Superior temporal gyrus (tissue), 1 donor: Measurements from ENCODE around the gene CERCAM.
"Not testable (repeated sequence)": the region's sequence is repeated elsewhere in the genome, so short reads cannot be mapped to it uniquely, and the experiment has no call there.

Experiments
- DNase-seq: peaks from one replicate; pipeline ENCODE4 v3.0.0-alpha.2; 2016; ENCODE audit errors: extremely low spot score

Gene CERCAM

DNA sequence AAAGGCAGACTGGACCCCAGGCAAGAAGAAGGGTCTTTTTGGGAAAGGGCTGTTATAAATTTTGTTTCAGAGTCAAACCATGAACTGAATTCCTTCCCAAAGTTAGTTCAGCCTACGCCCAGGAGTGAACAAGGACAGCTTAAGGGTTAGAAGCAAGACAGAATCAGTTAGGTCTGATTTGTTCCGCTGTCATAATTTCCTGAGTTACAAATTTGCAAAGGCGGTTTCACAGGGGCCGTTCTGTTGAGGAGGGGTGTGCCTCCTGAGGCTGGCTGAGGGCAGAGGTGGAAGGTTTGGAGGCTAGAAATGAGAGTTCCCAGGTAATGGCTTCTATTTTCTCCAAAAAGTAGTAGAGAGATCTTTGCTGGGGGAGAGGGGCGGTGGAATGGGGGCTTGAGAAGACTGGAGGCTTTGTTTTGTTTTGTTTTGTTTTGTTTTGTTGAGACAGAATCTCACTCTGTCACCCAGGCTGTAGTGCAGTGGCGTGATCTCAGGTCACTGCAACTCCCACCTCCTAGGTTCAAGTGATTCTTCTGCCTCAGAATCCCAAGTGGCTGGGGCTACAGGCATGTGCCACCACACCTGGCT is 4.1 kb upstream of the CERCAM start:
- no peak for DNase-seq

DNA sequence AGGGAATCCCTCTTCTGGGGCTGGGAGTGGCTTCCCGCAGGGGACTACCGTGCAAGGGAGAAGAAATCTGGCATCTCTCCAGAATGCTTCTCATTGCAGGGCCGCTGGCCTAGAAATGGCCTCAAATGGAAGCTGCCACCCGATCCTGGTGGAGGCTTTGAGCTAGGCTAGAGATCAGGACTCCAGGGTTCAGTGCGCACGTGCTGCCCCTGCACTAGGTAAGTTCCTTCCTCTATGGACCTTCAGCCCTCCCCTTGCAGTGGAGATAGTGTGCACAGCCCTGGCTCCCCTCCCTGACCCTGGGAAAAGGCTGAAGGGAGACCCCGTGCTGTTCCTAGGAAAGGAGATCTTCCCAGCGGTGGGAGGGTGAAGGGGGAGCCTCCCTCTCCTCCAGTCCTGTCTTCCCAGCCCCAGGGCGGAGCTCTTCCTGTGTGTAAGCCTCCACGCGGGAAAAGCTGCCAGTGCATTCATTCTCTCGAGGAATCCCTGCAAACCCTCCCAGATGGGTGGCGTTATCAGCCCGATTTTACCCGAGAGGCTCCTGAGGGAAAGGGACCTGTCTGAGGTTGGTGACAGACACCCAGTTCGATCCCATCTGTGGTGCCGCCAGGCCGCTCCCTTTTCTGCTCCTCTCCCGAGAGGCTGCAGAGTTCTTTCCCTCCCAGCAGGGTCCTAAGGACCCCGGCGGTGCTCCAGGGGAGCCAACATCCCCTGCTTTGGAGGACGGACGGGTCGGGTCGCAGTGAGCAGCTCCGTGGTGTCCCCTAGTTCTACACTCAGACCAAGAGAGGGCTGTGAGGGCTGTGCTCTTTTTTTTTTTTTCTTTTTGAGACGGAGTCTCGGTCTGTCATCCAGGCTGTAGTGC is 1.4 kb upstream of the CERCAM start:
- DNase-seq: peak; percentile 71

DNA sequence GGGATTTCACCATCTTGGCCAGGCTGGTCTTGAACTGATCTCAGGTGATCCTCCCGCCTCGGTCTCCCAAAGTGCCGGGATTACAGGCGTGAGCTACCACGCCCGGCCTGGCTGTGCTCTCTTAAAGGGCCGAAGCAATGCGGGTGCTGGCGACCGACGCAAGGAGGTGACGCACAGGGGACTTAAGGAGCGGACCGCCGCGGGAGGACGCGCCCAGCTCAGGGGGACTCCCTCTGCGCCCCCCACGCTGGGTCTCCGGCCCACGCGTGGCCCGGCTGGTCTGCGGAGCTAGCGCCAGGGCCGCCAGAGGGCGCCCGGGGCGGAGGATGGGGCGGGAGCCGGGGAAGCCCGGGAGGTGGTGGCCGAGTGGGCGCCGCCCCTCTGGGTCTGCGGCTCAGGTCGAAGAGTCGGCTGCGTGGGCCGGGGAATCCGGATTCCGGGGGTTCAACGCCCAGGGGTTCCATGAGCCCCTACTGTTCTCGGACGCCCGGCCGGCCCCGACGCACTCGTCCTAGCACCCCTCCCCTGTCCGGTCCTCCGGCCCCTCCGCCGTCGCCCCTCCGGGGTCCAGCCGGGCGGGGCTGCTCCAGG is 502 bp upstream of the CERCAM start:
- peak; percentile 75 for DNase-seq

DNA sequence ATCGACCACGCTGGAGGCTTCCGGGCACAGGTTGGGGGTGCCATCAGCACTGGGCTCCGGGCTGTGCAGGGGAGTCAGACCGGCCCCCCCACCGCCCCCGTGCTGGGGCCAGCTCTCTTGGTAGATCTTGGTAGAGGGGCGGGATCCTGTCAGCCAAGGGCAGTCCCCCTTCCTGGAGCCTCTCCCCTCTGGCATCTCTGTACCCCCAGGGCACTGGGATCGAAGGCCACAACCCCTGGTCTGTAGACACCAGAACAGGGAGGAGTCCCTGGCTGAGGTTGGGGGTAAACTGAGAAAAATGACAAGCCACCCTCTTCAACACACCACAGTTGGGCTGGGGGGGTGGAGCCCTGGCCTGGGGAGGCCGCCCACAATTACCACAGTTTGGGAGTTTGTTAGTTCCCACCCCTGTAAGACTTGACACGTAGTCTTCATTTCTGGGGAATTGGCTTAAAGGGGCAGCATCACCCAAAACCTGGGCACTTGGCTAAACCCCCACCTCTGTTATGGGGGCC is 882 bp downstream of the CERCAM start:
- no peak for DNase-seq

DNA sequence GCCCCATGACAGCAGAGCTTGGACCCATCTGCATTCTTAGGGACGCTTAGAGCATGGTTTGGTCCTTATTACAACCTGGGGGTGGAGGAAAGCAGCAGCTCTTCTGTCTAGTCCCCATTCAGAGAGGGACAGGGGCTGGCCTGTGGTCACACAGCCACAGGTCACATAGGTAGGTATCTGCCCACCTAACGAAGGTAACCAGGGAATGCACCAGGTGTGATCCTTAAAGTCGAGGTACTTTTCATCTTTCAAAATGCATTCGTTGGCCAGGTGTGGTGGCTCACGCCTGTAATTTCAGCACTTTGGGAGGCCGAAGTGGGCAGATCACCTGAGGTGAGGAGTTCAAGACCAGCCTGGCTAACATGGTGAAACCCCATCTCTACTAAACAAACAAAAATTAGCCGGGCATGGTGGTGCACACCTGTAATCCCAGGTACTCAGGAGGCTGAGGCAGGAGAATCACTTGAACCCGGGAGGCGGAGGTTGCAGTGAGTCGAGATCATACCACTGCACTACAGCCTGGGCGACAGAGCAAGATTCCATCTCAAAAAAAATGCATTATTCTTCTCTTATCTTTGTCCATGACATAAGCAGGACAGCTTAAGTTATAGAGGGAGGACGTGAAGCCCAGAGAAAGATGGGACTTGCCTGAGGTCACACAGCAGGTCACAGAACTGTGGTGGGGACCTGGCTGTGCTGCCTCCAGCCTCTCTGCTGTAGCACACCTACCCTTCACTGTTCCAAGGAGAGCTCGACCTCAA is 1.5 kb downstream of the CERCAM start:
- DNase-seq: not testable (repeated sequence)

DNA sequence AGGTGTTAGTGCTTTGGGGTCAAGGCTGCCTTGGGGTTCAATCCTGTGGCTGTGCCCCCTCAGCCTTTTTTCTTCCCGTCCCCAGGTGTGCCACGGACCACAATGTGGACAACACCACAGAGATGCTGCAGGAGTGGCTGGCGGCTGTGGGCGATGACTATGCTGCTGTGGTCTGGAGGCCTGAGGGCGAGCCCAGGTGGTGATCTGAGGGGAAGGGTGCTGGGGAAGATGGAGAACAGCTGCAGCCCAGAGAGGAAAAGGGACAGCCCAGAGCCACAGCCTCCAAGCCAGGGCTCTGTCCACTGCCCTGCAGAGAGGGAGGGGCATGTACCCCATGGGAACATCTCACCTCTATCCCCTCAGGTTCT is 2.1 kb downstream of the CERCAM start:
- DNase-seq: no peak

DNA sequence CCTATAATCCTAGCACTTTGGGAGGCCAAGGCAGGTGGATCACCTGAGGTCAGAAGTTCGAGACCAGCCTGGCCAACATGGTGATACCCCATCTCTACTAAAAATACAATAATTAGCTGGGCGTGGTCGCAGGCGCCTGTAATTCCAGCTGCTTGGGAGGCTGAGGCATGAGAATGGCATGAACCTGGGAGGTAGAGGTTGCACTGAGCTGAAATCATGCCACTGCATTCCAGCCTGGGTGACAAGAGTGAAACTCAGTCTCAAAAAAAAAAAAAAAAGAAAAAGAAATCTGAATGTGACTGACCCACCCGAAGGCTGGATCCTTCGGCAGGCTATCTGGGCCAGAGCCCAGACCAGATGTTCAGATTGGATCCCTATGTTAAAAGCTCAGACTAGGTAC is 2.7 kb downstream of the CERCAM start:
- DNase-seq: not testable (repeated sequence)

DNA sequence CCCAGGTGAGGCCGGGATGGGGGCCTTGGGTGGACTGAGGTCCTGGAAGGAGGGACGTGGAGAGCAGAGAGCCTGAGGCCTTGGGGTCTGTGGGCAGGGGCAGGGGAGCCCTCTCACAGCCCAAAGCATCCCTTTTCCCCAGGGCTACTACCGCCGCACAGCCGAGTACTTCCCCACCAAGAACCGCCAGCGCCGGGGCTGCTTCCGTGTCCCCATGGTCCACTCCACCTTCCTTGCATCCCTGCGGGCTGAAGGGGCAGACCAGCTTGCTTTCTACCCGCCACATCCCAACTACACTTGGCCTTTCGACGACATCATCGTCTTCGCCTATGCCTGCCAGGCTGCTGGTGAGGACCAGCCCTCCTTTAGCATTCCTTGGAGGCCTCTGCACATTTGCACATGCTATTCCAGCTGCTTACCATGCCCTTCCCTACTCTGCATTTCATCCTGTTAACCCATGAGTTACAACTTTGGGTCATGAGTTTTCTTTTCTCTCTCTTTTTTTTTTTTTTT is 3.7 kb downstream of the CERCAM start:
- DNase-seq: no peak

DNA sequence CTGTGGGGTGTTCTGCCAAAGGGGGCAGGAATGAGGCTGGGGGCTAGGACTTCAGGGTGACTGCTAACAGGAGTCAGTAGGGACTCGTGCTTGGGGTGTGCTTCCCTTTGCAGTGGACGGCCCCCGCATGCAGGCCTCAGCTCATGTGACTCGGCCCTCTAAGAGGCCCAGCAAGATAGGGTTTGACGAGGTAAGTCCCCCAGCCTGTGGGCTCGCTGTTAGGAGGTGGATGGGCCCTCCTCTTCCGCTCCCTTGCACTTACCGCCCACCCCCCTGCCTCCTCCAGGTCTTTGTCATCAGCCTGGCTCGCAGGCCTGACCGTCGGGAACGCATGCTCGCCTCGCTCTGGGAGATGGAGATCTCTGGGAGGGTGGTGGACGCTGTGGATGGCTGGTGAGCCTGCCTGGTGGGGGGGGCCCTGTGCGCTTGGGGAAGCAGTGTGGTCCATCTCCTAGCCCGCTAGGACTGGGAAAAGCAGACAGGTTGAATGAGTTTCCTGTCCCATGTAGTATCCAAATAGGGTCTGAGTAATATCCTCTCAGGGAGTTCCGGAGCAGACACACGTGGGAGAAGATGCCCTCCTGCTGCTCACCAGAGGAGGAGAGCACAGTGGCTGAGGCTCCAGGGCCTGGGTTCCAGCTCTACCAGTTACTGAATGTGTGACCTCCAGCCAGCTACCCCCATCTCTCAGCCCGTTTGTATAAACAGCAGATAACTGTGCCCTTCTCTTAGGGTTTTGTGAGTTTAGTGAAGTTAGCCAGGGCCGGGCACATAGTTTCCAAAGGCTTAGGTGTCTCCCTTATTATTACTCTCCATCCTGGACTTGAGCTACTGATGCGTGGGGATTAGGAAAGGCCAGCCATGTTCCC is 8.2 kb downstream of the CERCAM start:
- no peak for DNase-seq

DNA sequence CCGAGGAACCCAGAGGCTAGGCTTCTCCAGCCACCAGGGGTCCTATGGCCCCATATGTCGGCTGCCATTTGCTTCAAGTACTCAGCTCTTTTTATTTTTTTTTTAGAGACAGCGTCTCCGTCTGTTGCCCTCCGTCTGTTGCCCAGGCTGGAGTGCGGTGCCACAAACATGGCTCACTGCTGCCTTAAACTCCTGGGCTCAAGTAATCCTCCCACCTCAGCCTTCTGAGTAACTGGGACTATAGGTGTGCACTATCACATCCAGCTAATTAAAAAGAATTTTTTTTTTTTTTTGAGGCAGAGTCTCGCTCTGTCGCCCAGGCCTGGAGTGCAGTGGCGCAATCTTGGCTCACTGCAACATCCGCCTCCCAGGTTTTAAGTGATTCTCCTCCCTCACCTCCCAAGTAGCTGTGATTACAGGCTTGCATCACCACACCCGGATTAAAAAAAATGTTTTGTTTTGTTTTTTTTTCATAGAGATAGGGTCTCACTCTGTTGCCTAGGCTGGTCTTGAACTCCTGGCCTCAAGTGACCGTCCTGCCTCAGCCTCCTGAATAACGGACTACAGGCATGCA is 8.9 kb downstream of the CERCAM start:
- no peak for DNase-seq

DNA sequence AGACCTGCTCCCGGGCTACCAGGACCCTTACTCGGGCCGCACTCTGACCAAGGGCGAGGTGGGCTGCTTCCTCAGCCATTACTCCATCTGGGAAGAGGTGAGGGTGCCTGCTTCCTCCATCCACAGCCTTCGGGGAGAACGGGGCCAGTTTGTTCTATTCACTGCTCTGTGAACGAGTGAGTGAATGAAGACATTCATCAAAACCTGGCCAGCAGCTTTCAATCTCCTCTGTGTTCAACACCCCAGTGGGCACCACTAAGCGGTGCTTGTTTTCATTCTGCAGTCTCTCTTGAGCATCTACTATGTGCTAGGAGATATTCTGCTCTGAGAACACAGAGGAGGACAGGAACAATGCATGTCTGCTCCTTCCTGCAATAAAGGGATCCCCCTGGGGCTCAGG is 10.6 kb downstream of the CERCAM start:
- DNase-seq: peak; percentile 32

DNA sequence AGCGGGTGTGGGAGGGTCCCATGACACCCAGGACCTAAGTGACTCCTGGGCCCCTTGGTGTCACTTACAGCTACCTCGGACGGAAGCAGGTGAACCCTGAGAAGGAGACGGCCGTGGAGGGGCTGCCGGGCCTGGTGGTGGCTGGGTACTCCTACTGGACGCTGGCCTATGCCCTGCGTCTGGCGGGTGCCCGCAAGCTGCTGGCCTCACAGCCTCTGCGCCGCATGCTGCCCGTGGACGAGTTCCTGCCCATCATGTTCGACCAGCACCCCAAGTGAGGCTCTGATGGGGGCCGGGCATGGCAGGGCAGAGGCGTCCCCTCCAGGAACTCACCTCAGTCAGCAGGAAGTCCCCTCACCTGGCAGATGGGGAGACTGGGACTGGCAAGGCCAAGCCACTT is 13.7 kb downstream of the CERCAM start:
- no peak for DNase-seq

DNA sequence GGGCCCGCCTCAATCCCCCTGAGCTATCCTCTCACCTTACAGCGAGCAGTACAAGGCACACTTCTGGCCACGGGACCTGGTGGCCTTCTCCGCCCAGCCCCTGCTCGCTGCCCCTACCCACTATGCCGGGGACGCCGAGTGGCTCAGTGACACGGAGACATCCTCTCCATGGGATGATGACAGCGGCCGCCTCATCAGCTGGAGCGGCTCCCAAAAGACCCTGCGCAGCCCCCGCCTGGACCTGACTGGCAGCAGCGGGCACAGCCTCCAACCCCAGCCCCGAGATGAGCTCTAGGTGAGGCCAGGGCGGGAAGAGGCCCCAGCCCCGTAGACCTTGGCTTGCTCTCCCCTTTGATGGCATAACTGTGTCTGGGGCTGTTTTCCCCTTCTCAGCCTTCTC is 15.0 kb downstream of the CERCAM start:
- DNase-seq: no peak

DNA sequence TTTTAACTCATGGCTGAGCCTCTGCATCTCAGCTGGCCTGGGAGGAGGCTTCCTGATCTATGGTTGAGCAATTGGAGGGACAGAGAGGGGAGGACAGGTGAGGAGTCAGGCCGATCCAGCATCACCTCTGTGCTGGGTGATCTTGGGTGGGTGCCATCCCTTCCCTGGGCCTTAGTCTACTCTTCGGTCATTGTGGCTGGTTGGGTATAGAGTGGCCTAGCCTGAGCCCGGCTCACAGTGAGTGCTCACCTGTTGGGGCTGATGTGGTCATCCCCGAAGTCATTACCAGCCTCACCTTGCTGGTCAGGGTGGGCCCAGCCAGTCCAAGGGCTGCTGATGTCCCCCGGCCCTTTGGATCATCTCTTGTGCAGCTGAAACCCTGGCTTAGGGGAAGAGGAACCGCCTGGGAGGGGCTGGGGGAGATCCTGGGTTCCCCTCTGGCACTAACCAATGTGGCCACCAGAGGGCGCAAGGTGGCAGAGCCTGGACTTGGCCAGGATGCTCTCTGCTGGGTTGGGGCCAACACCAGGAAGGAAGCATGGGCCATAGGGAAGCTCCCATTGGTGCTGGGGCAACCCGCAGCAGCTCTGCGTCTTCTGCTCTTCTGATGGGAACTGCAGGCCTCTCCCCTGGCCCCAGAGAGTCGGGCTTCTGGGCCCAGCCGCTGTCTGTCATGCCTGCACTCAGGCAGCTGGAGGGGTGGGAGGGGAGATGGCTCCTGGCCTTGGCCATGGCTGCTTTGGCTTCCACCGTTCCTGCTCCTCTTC is 17.9 kb downstream of the CERCAM start:
- peak; percentile 84 for DNase-seq

DNA sequence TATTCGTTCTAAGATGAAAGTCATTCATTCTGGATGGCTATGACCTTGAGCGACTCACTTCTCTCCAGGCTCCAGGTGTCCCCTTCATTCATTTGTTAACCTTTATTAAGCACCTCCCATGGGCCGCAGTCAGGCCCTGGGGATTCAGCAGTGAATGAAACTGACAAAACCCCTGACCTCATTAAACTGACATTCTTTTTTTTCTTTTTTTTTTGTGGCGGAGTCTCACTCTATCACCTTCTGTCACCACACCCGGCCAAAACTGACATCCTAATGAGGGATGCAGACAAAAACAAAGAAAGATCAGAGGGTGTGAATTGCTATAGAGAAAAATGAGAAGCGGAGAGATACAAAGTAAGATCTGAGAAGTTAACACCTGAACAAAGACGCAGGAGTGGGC is 18.6 kb downstream of the CERCAM start:
- no peak for DNase-seq

DNA sequence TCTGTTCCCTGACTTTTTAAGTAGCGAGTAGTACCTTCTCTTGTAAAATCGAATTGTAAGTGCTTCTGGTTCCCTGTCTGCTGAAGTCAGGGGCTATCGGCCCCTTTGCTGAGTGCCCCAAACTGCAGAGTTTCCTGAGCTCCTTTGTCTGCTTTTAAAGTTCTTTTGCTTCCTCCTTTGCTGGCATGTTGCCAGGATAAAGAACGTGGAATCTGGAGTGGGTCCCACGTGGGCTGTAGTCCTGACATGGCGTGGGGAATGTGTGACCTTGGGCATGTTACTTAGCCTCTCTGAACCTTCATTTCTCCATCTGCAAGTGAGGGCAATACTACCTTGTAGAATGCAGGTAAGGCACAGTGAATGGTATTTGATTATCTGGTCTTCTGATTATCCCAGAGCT is 21.5 kb downstream of the CERCAM start:
- DNase-seq: no peak

DNA sequence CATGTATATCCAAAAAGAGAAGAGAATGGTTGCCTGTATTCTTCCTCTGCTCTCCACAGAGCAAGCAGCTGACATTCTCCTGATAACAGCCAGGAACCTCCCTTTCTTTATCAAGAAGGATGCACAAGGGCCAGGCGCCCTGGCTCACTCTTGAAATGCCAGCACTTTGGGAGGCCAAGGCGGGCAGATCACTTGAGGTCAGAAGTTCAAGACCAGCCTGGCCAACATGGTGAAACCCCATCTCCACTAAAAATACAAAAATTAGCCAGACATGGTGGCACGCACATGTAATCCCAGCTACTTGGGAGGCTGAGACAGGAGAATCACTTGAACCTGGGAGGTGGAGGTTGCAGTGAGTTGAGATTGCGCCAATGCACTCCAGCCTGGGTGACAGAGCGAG is 25.8 kb downstream of the CERCAM start:
- DNase-seq: not testable (repeated sequence)

DNA sequence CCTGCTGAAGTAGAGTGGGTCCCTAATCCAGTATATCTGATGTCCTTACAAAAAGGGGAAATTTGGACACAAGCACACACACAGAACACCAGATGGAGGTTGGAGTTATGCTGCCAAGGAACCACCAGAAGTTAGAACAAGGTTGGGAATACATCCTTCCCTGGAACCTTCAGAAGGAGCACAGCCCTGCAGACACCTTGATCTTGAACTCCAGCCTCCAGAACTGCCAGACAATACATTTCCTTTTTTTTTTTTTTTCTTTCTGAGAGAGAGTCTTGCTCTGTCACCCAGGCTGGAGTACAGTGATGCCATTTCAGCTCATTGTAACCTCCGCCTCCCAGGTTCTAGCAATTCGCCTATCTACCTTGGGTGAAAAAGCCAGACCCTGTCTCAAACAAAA is 28.1 kb downstream of the CERCAM start:
- no peak for DNase-seq

DNA sequence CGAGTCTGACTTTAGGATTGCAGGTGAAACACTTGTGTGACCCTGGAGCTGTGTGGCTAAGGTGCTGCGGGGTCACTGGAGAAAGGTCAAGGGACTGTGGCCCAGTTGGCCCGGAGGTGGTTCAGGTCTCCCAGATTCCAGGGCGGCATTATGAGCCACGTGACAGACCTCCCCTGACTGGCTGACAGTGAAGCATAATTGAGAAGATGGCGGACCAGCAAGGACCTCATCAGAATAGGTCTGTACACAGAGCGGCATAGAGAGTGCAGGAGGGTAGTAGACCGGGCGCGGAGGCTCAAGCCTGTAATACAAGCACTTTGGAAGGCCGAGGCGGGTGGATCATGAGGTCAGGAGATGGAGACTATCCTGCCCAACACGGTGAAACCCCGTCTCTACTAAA is 34.3 kb downstream of the CERCAM start:
- DNase-seq: no peak
